Measurements from ENCODE around the gene SUMO4. TPM values are rescaled to one million over a fixed set of nuclear protein-coding genes. Genes with fewer than 3 reads are reported as not detected.
A peak's percentile ranks its signal among the peaks of the same experiment; 100 is the strongest.

The SUMO4 gene
- total RNA-seq, 4 donors from 2014 or later, result 1.2 to 15.3 (median 5.9) TPM; not detected in 1

DNA sequence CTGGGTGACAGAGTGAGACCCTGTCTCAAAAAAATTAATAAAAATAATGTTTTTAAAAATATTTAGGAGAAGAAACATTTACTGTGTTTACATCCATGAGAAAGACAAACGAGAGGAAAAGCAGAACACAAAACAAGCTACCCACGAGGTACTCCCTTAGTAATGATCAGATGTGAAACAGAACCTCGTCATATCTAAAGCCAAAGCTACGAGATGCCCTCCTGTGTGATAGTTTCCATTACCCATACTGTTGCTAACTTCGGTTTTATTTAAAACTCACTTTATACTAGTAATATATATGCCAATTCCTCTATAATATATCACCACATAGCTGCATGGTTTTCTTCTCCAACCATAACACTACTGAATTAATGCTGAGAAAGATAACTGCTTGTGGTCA is 21.1 kb downstream of the SUMO4 start:
- no peak for DNase-seq
- Histone ChIP-seq H3K4me3 (no peak overlapping the region), H3K4me1 (no peaks in the 10 kb centered on the region), H3K36me3 (no peaks in the 10 kb centered on the region), H3K9me3 (no peaks in the 10 kb centered on the region), H3K27ac (no peak overlapping the region), H3K27me3 (no peaks in the 10 kb centered on the region)
- intact Hi-C loops (cut with DNase I; ENCODE audit: low total_unique reads), result no loop called here
- no peak for TF ChIP-seq CTCF (IDR thresholded peaks at IDR 0.05)
- no peak for TF ChIP-seq POLR2A (IDR thresholded peaks at IDR 0.05)

GRCh38 chr6:149422581-149422980 is 22.5 kb downstream of the SUMO4 start:
- no peak for DNase-seq
- intact Hi-C loops (cut with DNase I; ENCODE audit: low total_unique reads), result no loop called here
- no peaks in the 10 kb centered on the region for H3K4me1 ChIP-seq

DNA sequence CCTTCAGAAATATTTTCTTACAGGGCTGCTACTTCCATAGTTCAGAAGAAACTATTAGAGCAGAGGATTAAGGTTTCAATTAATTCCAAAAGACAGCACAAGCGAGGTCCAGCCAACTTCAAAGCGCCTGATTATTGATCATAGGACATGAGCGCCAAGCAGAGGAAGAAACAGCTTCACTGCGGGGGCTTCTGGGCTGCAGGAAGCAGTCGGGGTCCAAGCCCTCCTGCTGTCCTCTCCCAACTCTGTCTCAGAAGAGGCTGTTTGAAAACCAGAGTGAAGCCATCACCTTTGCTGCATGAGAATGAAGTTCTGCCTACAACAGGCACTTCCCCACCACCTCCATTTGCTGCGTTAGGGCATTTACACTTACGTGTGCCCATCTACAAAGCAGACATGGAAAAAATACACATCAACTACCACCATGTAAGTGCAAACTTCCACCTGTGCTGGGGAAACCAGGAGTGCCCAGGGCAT is 23.9 kb downstream of the SUMO4 start:
- Histone ChIP-seq H3K9me3 (no peaks in the 10 kb centered on the region), H3K4me1 (no peaks in the 10 kb centered on the region), H3K4me3 (no peak overlapping the region), H3K27me3 (no peaks in the 10 kb centered on the region), H3K36me3 (no peaks in the 10 kb centered on the region), H3K27ac (peak overlapping the region in 1 of 2 donors; percentile 70)
- DNase-seq, result no peak
- intact Hi-C loops (cut with DNase I; ENCODE audit: low total_unique reads), result no loop called here
- TF ChIP-seq CTCF (IDR thresholded peaks at IDR 0.05), result no peak
- no peak for TF ChIP-seq POLR2A (IDR thresholded peaks at IDR 0.05)

More at GRCh38 chr6:149422581-149422980, 22.5 kb downstream of the SUMO4 start:
- no peaks in the 10 kb centered on the region for H3K9me3 ChIP-seq
- H3K27me3 ChIP-seq, result no peaks in the 10 kb centered on the region
- H3K27ac ChIP-seq, result no peak overlapping the region
- TF ChIP-seq POLR2A (IDR thresholded peaks at IDR 0.05) (no peak), CTCF (IDR thresholded peaks at IDR 0.05) (no peak)
- no peaks in the 10 kb centered on the region for H3K36me3 ChIP-seq
- no peak overlapping the region for H3K4me3 ChIP-seq

- H3K36me3 ChIP-seq, result no peaks in the 10 kb centered on the region
- no peak for DNase-seq
- no peak overlapping the region for H3K27ac ChIP-seq
- TF ChIP-seq POLR2A (IDR thresholded peaks at IDR 0.05) (no peak), CTCF (IDR thresholded peaks at IDR 0.05) (no peak)
- no peak overlapping the region for H3K4me3 ChIP-seq
- no peaks in the 10 kb centered on the region for H3K27me3 ChIP-seq
- no peaks in the 10 kb centered on the region for H3K4me1 ChIP-seq
- intact Hi-C loops (cut with DNase I; ENCODE audit: low total_unique reads), result no loop called here
- H3K9me3 ChIP-seq, result no peaks in the 10 kb centered on the region
These were observed 25.2 kb downstream of the SUMO4 start for GRCh38 chr6:149425224-149425623.

DNA sequence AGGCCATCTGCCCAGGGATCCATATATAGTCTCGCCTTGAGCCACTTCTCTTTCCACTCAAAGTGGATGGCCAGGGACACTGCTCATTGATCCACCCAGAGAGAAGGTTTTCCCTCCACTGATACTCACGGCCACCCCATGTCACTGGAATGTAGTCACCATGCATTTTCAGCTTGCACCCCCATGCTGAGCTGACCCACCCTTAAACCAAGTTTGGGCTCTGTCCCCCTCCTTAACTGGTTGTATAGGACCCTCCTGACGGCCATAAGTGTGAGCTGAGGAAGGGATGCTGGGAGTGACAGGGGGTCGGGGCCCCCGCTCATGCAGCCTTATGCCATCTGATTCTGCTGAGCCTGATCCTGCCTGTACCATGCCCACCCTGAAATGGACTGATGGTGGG is 25.7 kb downstream of the SUMO4 start:
- no peaks in the 10 kb centered on the region for H3K4me1 ChIP-seq
- intact Hi-C loops (cut with DNase I; ENCODE audit: low total_unique reads), result no loop called here
- TF ChIP-seq CTCF (IDR thresholded peaks at IDR 0.05), result no peak
- TF ChIP-seq POLR2A (IDR thresholded peaks at IDR 0.05), result no peak
- no peak for DNase-seq
- H3K4me3 ChIP-seq, result no peak overlapping the region
- H3K9me3 ChIP-seq, result no peaks in the 10 kb centered on the region
- no peak overlapping the region for H3K27ac ChIP-seq
- no peaks in the 10 kb centered on the region for H3K27me3 ChIP-seq
- no peaks in the 10 kb centered on the region for H3K36me3 ChIP-seq
